ENCODE data around the gene NR3C2.

The NR3C2 gene

GRCh38 chr4:148229028-148229427 is 213.2 kb downstream of the NR3C2 start:
- Histone ChIP-seq H3K9ac (ENCODE audit: low read length) (no peak overlapping the region), H2AFZ (ENCODE audit: low read length) (no peak overlapping the region), H3K4me2 (ENCODE audit: low read length) (no peak overlapping the region), H3K27ac (ENCODE audit: low read depth, low read length, poor library complexity, severe bottlenecking) (no peak overlapping the region), H3K4me3 (ENCODE audit: low read depth, low read length, poor library complexity, severe bottlenecking) (no peak overlapping the region), H3K27me3 (ENCODE audit: insufficient read depth, low read length) (no peaks in the 10 kb centered on the region), H3K36me3 (ENCODE audit: insufficient read depth, low read length) (no peaks in the 10 kb centered on the region), H3F3A (ENCODE audit: insufficient read depth, low read length) (no peaks in the 10 kb centered on the region), H3K79me2 (ENCODE audit: insufficient read depth, low read length) (no peaks in the 10 kb centered on the region), H3K9me3 (ENCODE audit: low read length) (no peaks in the 10 kb centered on the region), H3K4me1 (ENCODE audit: insufficient read depth, low read length, severe bottlenecking) (peaks cover 7% of the 10 kb centered on the region), H4K20me1 (ENCODE audit: insufficient read depth, low read length) (no peaks in the 10 kb centered on the region), H3K9me2 (ENCODE audit: low read depth, low read length) (no peaks in the 10 kb centered on the region)
- TF ChIP-seq EZH2 (IDR thresholded peaks at IDR 0.05; ENCODE audit: borderline replicate concordance, low read length) = no peak
- TF ChIP-seq, protein P1, sequence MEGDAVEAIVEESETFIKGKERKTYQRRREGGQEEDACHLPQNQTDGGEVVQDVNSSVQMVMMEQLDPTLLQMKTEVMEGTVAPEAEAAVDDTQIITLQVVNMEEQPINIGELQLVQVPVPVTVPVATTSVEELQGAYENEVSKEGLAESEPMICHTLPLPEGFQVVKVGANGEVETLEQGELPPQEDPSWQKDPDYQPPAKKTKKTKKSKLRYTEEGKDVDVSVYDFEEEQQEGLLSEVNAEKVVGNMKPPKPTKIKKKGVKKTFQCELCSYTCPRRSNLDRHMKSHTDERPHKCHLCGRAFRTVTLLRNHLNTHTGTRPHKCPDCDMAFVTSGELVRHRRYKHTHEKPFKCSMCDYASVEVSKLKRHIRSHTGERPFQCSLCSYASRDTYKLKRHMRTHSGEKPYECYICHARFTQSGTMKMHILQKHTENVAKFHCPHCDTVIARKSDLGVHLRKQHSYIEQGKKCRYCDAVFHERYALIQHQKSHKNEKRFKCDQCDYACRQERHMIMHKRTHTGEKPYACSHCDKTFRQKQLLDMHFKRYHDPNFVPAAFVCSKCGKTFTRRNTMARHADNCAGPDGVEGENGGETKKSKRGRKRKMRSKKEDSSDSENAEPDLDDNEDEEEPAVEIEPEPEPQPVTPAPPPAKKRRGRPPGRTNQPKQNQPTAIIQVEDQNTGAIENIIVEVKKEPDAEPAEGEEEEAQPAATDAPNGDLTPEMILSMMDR (IDR thresholded peaks at IDR 0.05; ENCODE audit: low read length) = no peak

GRCh38 chr4:148227147-148227546 is 215.1 kb downstream of the NR3C2 start:
- Histone ChIP-seq H3K9me2 (ENCODE audit: low read depth, low read length) (no peaks in the 10 kb centered on the region), H3K9me3 (ENCODE audit: low read length) (no peaks in the 10 kb centered on the region), H3F3A (ENCODE audit: insufficient read depth, low read length) (no peaks in the 10 kb centered on the region), H3K27me3 (ENCODE audit: insufficient read depth, low read length) (no peaks in the 10 kb centered on the region), H4K20me1 (ENCODE audit: insufficient read depth, low read length) (no peaks in the 10 kb centered on the region), H3K79me2 (ENCODE audit: insufficient read depth, low read length) (no peaks in the 10 kb centered on the region), H3K36me3 (ENCODE audit: insufficient read depth, low read length) (no peaks in the 10 kb centered on the region), H3K27ac (ENCODE audit: low read depth, low read length, poor library complexity, severe bottlenecking) (no peak overlapping the region), H3K4me2 (ENCODE audit: low read length) (no peak overlapping the region), H3K4me3 (ENCODE audit: low read depth, low read length, poor library complexity, severe bottlenecking) (no peak overlapping the region), H3K4me1 (ENCODE audit: insufficient read depth, low read length, severe bottlenecking) (peaks cover 7% of the 10 kb centered on the region), H2AFZ (ENCODE audit: low read length) (no peak overlapping the region), H3K9ac (ENCODE audit: low read length) (no peak overlapping the region)
- TF ChIP-seq EZH2 (IDR thresholded peaks at IDR 0.05; ENCODE audit: borderline replicate concordance, low read length) = no peak
- TF ChIP-seq, protein P1 (IDR thresholded peaks at IDR 0.05; ENCODE audit: low read length) = no peak

- no peak for TF ChIP-seq EZH2 (IDR thresholded peaks at IDR 0.05; ENCODE audit: borderline replicate concordance, low read length)
- TF ChIP-seq, protein P1 (IDR thresholded peaks at IDR 0.05; ENCODE audit: low read length) = no peak
Observed at GRCh38 chr4:148226341-148226740, 215.9 kb downstream of the NR3C2 start.

More at GRCh38 chr4:148226341-148226740, 215.9 kb downstream of the NR3C2 start:
- Histone ChIP-seq H3K79me2 (ENCODE audit: insufficient read depth, low read length) (no peaks in the 10 kb centered on the region), H3F3A (ENCODE audit: insufficient read depth, low read length) (no peaks in the 10 kb centered on the region), H3K27me3 (ENCODE audit: insufficient read depth, low read length) (no peaks in the 10 kb centered on the region), H3K9ac (ENCODE audit: low read length) (no peak overlapping the region), H3K4me1 (ENCODE audit: insufficient read depth, low read length, severe bottlenecking) (peaks cover 7% of the 10 kb centered on the region), H3K4me2 (ENCODE audit: low read length) (no peak overlapping the region), H3K9me2 (ENCODE audit: low read depth, low read length) (no peaks in the 10 kb centered on the region), H2AFZ (ENCODE audit: low read length) (no peak overlapping the region), H3K4me3 (ENCODE audit: low read depth, low read length, poor library complexity, severe bottlenecking) (no peak overlapping the region), H3K9me3 (ENCODE audit: low read length) (no peaks in the 10 kb centered on the region), H3K27ac (ENCODE audit: low read depth, low read length, poor library complexity, severe bottlenecking) (no peak overlapping the region), H4K20me1 (ENCODE audit: insufficient read depth, low read length) (no peaks in the 10 kb centered on the region), H3K36me3 (ENCODE audit: insufficient read depth, low read length) (no peaks in the 10 kb centered on the region)

Measured in OCI-LY1 (cell line).